ENCODE data around the gene PLPPR3. TPM values are rescaled to one million over a fixed set of nuclear protein-coding genes. Genes with fewer than 3 reads are reported as not detected.

The PLPPR3 gene
- total RNA-seq, 1 experiment from 2014 or later: 57.9 TPM

DNA sequence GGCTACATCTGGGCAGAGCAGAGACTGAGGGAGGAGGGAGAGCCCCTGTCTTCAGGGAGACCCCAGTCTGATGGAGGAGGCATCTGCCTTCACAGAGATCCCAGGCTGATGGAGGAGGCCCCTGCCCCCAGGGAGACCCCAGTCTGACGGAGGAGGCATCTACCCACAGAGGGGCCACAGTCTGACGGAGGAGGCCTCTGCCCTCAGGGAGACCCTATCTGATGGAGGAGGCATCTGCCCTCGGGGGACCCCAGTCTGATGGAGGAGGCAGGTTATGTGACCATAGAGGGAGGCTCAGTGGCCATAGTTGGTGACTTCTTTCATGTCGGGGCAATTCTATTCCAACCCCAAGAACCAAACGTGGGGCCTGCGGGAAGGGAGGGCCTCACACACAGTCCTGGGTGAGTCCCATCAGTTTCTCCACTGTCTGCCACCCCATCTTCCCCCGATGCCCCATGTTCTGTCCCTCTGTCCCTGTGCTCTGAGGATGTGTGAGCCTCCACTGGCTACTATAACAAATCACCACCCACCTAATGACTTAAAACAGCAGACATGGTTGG, 56.5 kb downstream of the PLPPR3 start:
- Histone ChIP-seq H2BK12ac (ENCODE audit: insufficient read length, low read depth, low read length) (no peak overlapping the region), H4K91ac (ENCODE audit: insufficient read length, low read depth, low read length) (no peak overlapping the region), H2BK20ac (ENCODE audit: low read depth, low read length, poor library complexity, severe bottlenecking) (no peak overlapping the region), H3T11ph (ENCODE audit: low read length) (no peak overlapping the region), H3K79me2 (ENCODE audit: insufficient read depth, low read length) (no peaks in the 10 kb centered on the region), H3K23ac (ENCODE audit: insufficient read length, low read depth, low read length) (no peak overlapping the region), H2AK5ac (ENCODE audit: insufficient read length, low read length) (no peak overlapping the region), H3K56ac (ENCODE audit: insufficient read length, low read depth, low read length) (no peak overlapping the region), H3K23me2 (ENCODE audit: insufficient read length, low read depth, low read length, poor library complexity, severe bottlenecking) (no peaks in the 10 kb centered on the region), H2BK15ac (ENCODE audit: low read depth, low read length) (no peak overlapping the region), H3K4me1 (ENCODE audit: insufficient read depth, low read length) (no peaks in the 10 kb centered on the region), H3K9ac (ENCODE audit: extremely low read depth, insufficient read length, low read length) (no peak overlapping the region), H3K14ac (ENCODE audit: insufficient read depth, low read length) (no peak overlapping the region), H2AFZ (ENCODE audit: low read length) (no peak overlapping the region), H3K27me3 (ENCODE audit: insufficient read depth, low read length) (no peaks in the 10 kb centered on the region), H3K27ac (ENCODE audit: insufficient read length, low read depth, low read length) (no peak overlapping the region), H4K20me1 (ENCODE audit: control insufficient read depth, insufficient read depth, insufficient read length) (no peaks in the 10 kb centered on the region), H3K18ac (ENCODE audit: insufficient read length, low read depth, low read length) (no peak overlapping the region), H3K9me3 (ENCODE audit: control insufficient read depth, low read depth, low read length) (no peaks in the 10 kb centered on the region), H2BK120ac (ENCODE audit: low read depth, low read length, poor library complexity, severe bottlenecking) (no peak overlapping the region), H4K8ac (replicated peaks; ENCODE audit: insufficient read length, low read depth, low read length) (no peak overlapping the region), H3K79me1 (ENCODE audit: insufficient read depth, low read depth, low read length, poor library complexity, severe bottlenecking) (no peaks in the 10 kb centered on the region), H2BK5ac (ENCODE audit: insufficient read length, low read length) (no peak overlapping the region), H4K5ac (ENCODE audit: insufficient read length, low read depth, low read length) (no peak overlapping the region), H3K4ac (ENCODE audit: low read depth, low read length) (no peak overlapping the region), H3K4me2 (ENCODE audit: insufficient read depth, insufficient read length, low read length) (no peak overlapping the region)
- Mint-ChIP-seq H3K4me3 (no peak overlapping the region), H3K36me3 (ENCODE audit: insufficient read depth in 1 of 3, low read depth in 3 of 3) (no peaks in the 10 kb centered on the region; a peak in 1 of 7 replicates), H3K4me1 (no peaks in the 10 kb centered on the region), H3K27me3 (ENCODE audit: low read depth) (peaks cover 3% of the 10 kb centered on the region), H3K27ac (no peak overlapping the region), H3K9me3 (peaks cover 0 to 5% of the 10 kb centered on the region in 2 experiments; a peak in 1 of 5 replicates)
- no peak for DNase-seq
- TF ChIP-seq, protein P1, sequence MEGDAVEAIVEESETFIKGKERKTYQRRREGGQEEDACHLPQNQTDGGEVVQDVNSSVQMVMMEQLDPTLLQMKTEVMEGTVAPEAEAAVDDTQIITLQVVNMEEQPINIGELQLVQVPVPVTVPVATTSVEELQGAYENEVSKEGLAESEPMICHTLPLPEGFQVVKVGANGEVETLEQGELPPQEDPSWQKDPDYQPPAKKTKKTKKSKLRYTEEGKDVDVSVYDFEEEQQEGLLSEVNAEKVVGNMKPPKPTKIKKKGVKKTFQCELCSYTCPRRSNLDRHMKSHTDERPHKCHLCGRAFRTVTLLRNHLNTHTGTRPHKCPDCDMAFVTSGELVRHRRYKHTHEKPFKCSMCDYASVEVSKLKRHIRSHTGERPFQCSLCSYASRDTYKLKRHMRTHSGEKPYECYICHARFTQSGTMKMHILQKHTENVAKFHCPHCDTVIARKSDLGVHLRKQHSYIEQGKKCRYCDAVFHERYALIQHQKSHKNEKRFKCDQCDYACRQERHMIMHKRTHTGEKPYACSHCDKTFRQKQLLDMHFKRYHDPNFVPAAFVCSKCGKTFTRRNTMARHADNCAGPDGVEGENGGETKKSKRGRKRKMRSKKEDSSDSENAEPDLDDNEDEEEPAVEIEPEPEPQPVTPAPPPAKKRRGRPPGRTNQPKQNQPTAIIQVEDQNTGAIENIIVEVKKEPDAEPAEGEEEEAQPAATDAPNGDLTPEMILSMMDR (conservative IDR thresholded peaks at IDR 0.05): no peak
- WGBS (ENCODE audit: extremely low coverage, insufficient read length, low lambda C conversion rate): no CpG with 5 or more reads among the region's 7 CpGs

Data from H9 (cell line).